ENCODE measurements around the gene TMEM168. TPM values are rescaled to one million over a fixed set of nuclear protein-coding genes. Genes with fewer than 3 reads are reported as not detected.

TMEM168 gene
- total and polyA plus RNA-seq, 4 donors = 7.8 to 58.2 (median 19.7) TPM

DNA sequence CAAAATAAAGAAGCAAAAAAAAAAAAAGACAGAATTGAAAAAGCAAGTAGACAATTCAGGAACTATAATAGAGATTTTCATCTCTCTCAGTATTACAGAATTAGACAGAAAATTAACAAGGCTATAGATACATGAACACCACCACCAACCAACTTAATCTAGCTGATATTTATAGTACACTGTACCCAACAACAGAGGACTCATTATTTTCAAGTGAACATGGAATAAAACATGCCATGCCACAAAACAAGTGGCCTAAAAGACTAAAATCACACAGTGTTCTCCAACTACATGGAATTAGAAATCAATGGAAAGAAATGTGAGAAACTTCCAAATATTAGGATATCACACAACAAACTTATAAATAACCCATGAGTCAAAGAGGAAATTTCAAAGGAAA is 9.1 kb downstream of the TMEM168 start:
- Histone ChIP-seq H3K9me3 (ENCODE audit: control insufficient read depth in 4 of 4, insufficient read depth in 3 of 4, low read length in 3 of 4) (no peaks in the 10 kb centered on the region), H3K36me3 (ENCODE audit: control insufficient read depth in 4 of 4, insufficient read depth in 4 of 4, low read length in 4 of 4) (peaks cover 0 to 12% (median 4%) of the 10 kb centered on the region in 4 donors), H3K27me3 (ENCODE audit: control insufficient read depth in 3 of 3, insufficient read depth in 3 of 3, low read length in 2 of 3) (no peaks in the 10 kb centered on the region), H3K4me3 (no peak overlapping the region), H3K27ac (ENCODE audit: low read depth in 1 of 2, low read length in 1 of 2) (no peak overlapping the region), H3K4me1 (ENCODE audit: control insufficient read depth in 5 of 5, insufficient read depth in 5 of 5, low read length in 5 of 5) (no peaks in the 10 kb centered on the region), H3K9ac (ENCODE audit: insufficient read depth in 1 of 2, low read length in 2 of 2) (no peak overlapping the region)
- DNase-seq (no peak), ATAC-seq (ENCODE audit: insufficient read depth, low FRiP score) (no peak)
- TF ChIP-seq, protein P1, sequence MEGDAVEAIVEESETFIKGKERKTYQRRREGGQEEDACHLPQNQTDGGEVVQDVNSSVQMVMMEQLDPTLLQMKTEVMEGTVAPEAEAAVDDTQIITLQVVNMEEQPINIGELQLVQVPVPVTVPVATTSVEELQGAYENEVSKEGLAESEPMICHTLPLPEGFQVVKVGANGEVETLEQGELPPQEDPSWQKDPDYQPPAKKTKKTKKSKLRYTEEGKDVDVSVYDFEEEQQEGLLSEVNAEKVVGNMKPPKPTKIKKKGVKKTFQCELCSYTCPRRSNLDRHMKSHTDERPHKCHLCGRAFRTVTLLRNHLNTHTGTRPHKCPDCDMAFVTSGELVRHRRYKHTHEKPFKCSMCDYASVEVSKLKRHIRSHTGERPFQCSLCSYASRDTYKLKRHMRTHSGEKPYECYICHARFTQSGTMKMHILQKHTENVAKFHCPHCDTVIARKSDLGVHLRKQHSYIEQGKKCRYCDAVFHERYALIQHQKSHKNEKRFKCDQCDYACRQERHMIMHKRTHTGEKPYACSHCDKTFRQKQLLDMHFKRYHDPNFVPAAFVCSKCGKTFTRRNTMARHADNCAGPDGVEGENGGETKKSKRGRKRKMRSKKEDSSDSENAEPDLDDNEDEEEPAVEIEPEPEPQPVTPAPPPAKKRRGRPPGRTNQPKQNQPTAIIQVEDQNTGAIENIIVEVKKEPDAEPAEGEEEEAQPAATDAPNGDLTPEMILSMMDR (IDR thresholded peaks at IDR 0.05; ENCODE audit: control extremely low read depth, extremely low read depth) = no peak

DNA sequence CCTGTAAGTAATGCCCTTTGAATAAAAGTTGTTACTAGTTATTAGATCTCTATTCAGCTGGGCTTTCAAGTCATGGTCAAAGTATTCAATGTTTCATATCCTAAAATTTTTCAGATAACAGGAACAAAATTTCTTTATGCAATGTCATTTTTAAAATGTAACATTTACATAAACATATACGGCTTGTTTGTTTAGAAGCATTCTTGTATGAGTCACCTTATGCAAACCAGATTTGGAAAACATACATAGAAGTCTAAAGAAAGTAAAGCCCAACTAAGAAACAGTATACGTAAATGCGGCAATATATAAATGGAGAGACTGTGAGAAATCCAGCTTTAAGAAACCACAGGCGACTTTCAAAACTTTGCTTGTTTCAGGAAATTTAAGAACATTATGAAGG is 10.5 kb downstream of the TMEM168 start:
- DNase-seq (no peak), ATAC-seq (ENCODE audit: insufficient read depth, low FRiP score) (no peak)
- no peak overlapping the region for H3K4me3 ChIP-seq
- H3K27ac ChIP-seq (ENCODE audit: low read depth in 1 of 2, low read length in 1 of 2) = no peak overlapping the region
- H3K9me3 ChIP-seq (ENCODE audit: control insufficient read depth in 4 of 4, insufficient read depth in 3 of 4, low read length in 3 of 4) = no peaks in the 10 kb centered on the region
- H3K9ac ChIP-seq (ENCODE audit: insufficient read depth in 1 of 2, low read length in 2 of 2) = no peak overlapping the region
- 69 to 92% methylated on average over 4 of the region's 4 CpGs for WGBS, 2 donors
- TF ChIP-seq, protein P1 (IDR thresholded peaks at IDR 0.05; ENCODE audit: control extremely low read depth, extremely low read depth) = no peak
- H3K27me3 ChIP-seq (ENCODE audit: control insufficient read depth in 3 of 3, insufficient read depth in 3 of 3, low read length in 2 of 3) = no peaks in the 10 kb centered on the region
- H3K36me3 ChIP-seq (ENCODE audit: control insufficient read depth in 4 of 4, insufficient read depth in 4 of 4, low read length in 4 of 4) = peaks cover 0 to 12% (median 4%) of the 10 kb centered on the region in 4 donors
- no peaks in the 10 kb centered on the region for H3K4me1 ChIP-seq (ENCODE audit: control insufficient read depth in 5 of 5, insufficient read depth in 5 of 5, low read length in 5 of 5)

DNA sequence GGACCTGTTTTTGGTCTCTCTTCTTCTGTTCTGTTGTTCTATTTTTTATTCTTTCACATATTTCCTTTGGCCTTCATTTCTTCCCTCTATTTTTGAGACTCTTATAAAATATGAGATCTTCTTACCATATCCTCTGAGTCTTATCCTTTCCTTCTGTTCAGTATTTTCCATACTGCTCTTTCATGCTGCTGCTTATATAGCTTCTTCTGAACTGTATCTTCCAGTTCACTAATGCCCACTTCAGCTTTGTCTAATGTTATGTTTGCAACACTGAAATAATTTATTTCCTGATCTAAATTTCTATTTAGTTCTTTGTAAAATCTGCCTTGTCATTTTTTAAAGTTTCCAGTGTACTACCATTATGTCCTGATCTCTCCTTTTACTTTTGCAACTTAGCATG is 12.8 kb downstream of the TMEM168 start:
- Histone ChIP-seq H3K4me1 (ENCODE audit: control insufficient read depth in 5 of 5, insufficient read depth in 5 of 5, low read length in 5 of 5) (no peaks in the 10 kb centered on the region), H3K9ac (ENCODE audit: insufficient read depth in 1 of 2, low read length in 2 of 2) (no peak overlapping the region), H3K4me3 (no peak overlapping the region), H3K9me3 (ENCODE audit: control insufficient read depth in 4 of 4, insufficient read depth in 3 of 4, low read length in 3 of 4) (no peaks in the 10 kb centered on the region), H3K27me3 (ENCODE audit: control insufficient read depth in 3 of 3, insufficient read depth in 3 of 3, low read length in 2 of 3) (no peaks in the 10 kb centered on the region), H3K36me3 (ENCODE audit: control insufficient read depth in 4 of 4, insufficient read depth in 4 of 4, low read length in 4 of 4) (peaks cover 2 to 7% (median 4%) of the 10 kb centered on the region in 4 donors), H3K27ac (ENCODE audit: low read depth in 1 of 2, low read length in 1 of 2) (no peak overlapping the region)
- ATAC-seq (ENCODE audit: insufficient read depth, low FRiP score) = no peak
- DNase-seq = no peak
- TF ChIP-seq, protein P1 (IDR thresholded peaks at IDR 0.05; ENCODE audit: control extremely low read depth, extremely low read depth) = no peak

DNA sequence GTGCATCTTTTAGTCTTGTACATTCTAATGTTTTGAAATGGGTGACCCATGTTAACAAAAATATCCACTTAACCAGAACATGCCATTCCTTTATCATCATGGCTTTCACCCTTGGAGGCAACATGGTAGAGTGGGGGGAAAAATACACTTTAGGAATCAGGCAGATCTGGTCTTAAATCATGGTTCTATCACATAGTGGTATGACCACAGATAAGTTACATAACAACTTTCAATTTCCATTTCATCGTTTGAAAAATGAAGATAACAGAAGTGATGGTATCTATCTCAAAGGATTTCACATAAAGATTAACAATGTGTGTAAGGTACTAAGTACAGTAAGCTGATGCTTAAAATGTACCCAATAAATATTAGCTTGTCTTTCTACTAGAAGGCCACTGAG is 19.0 kb downstream of the TMEM168 start:
- DNase-seq = no peak
- H3K4me1 ChIP-seq (ENCODE audit: control insufficient read depth in 5 of 5, insufficient read depth in 5 of 5, low read length in 5 of 5) = peaks cover 0 to 3% (median 0%) of the 10 kb centered on the region in 5 donors
- no peak overlapping the region for H3K4me3 ChIP-seq
- H3K9me3 ChIP-seq (ENCODE audit: control insufficient read depth in 4 of 4, insufficient read depth in 3 of 4, low read length in 3 of 4) = no peaks in the 10 kb centered on the region
- no peaks in the 10 kb centered on the region for H3K27me3 ChIP-seq (ENCODE audit: control insufficient read depth in 3 of 3, insufficient read depth in 3 of 3, low read length in 2 of 3)
- no peak overlapping the region for H3K27ac ChIP-seq (ENCODE audit: low read depth in 1 of 2, low read length in 1 of 2)
- TF ChIP-seq, protein P1 (IDR thresholded peaks at IDR 0.05; ENCODE audit: control extremely low read depth, extremely low read depth) = no peak
- no peak overlapping the region for H3K9ac ChIP-seq (ENCODE audit: insufficient read depth in 1 of 2, low read length in 2 of 2)
- ATAC-seq (ENCODE audit: insufficient read depth, low FRiP score) = no peak
- 50 to 56% methylated on average over 1 of the region's 1 CpG for WGBS, 2 donors
- H3K36me3 ChIP-seq (ENCODE audit: control insufficient read depth in 4 of 4, insufficient read depth in 4 of 4, low read length in 4 of 4) = peaks cover 3 to 9% (median 8%) of the 10 kb centered on the region in 4 donors

All from lung (tissue), 12 donors.